GM12878 (cell line): ENCODE results near the gene ACACB. TPM values are rescaled to one million over a fixed set of nuclear protein-coding genes. Genes with fewer than 3 reads are reported as not detected.

ENCODE experiments used
- ATAC-seq: fragments of 200-7000 bp; cut with Tn5 transposase; 3 replicates; pipeline ENCODE4 v1.9.1; 2020; ENCODE audit warnings: mild to moderate bottlenecking, moderate library complexity
- BruUV-seq: library from RNA; stranded (reverse); fragments of 400-500 nt; replicated peaks from 2 replicates; lab custom pipeline; 2021; lab: Mats Ljungman, UMichigan
- CTCF ChIA-PET: fragments of 300-600 bp; sonication (Branson Sonifier 250); formaldehyde crosslinking; extraction: SDS; loops from one replicate; lab custom pipeline; 2021; ENCODE audit warnings: inconsistent platforms; lab: Yijun Ruan, JAX
- POLR2A ChIA-PET: fragments of 350-600 bp; formaldehyde crosslinking; extraction: SDS; loops from one replicate; lab custom pipeline; 2021; ENCODE audit warnings: inconsistent platforms; lab: Charles Lee
- RAD21 ChIA-PET: fragments of 300-600 bp; sonication (Branson Sonifier 250); formaldehyde crosslinking; loops from one replicate; lab custom pipeline; 2023; ENCODE audit warnings: antibody characterized with exemption; ENCODE audit not compliant: unreplicated experiment; lab: Charles Lee
- SMC1A ChIA-PET: fragments of 300-600 bp; sonication (Branson Sonifier 250); formaldehyde crosslinking; loops from one replicate; lab custom pipeline; 2023; ENCODE audit not compliant: unreplicated experiment, uncharacterized antibody; lab: Charles Lee
- DNase-seq: peaks from one replicate; pipeline ENCODE4 v3.0.0-alpha.2; 2011; ENCODE audit warnings: low read depth, low spot score
- FAIRE-seq: peaks from 3 replicates; lab custom pipeline; 2011; peaks lifted over from hg19 to GRCh38; lab: Jason Lieb, UNC
- H2AFZ ChIP-seq: 2 replicates; pipeline ENCODE4 v1.6.0; 2011; ENCODE audit warnings: low read depth, low read length, control low read depth; ENCODE audit not compliant: control insufficient read depth
- H3K27ac ChIP-seq: 2 replicates; pipeline ENCODE4 v1.5.1; 2011; ENCODE audit warnings: control low read depth; ENCODE audit not compliant: control insufficient read depth, insufficient read depth
- H3K27me3 ChIP-seq, 2 experiments: replicated peaks in 1 of 2; 2 replicates each; pipeline versions ENCODE4 v1.6.0 to v1.6.1; 2011; ENCODE audit warnings: low read length in 1 of 2; ENCODE audit not compliant: control insufficient read depth in 2 of 2, insufficient read depth in 2 of 2
- H3K36me3 ChIP-seq, 2 experiments: 2 replicates each; pipeline ENCODE4 v1.5.1; 2011; ENCODE audit warnings: low read length in 1 of 2; ENCODE audit not compliant: control insufficient read depth in 2 of 2, insufficient read depth in 2 of 2
- H3K4me1 ChIP-seq: 2 replicates; pipeline ENCODE4 v1.6.1; 2011; ENCODE audit warnings: mild to moderate bottlenecking, low read length, moderate library complexity, mixed read lengths; ENCODE audit not compliant: control insufficient read depth, insufficient read depth
- H3K4me2 ChIP-seq: 2 replicates; pipeline ENCODE4 v1.6.0; 2011; ENCODE audit warnings: control low read depth; ENCODE audit not compliant: control insufficient read depth, insufficient read depth
- H3K4me3 ChIP-seq: fragments of 200-600 bp; sonication (generic); 2 replicates; pipeline ENCODE4 v1.5.1; 2016
- H3K79me2 ChIP-seq: 2 replicates; pipeline ENCODE4 v1.6.0; 2011; ENCODE audit warnings: low read length; ENCODE audit not compliant: control insufficient read depth, insufficient read depth
- H3K9ac ChIP-seq: 2 replicates; pipeline ENCODE4 v1.8.0; 2011; ENCODE audit warnings: low read length, control low read depth, mixed read lengths; ENCODE audit not compliant: control insufficient read depth, insufficient read depth
- H3K9me3 ChIP-seq: replicated peaks from 3 replicates; pipeline ENCODE4 v1.5.1; 2011; ENCODE audit warnings: mild to moderate bottlenecking, low read length; ENCODE audit not compliant: control insufficient read depth, insufficient read depth
- H4K20me1 ChIP-seq: 2 replicates; pipeline ENCODE4 v1.6.0; 2011; ENCODE audit not compliant: control insufficient read depth, insufficient read depth
- BCLAF1 ChIP-seq: fragments of 450-650 bp; IDR thresholded peaks from 2 replicates; pipeline ENCODE4 v1.6.1; 2017; ENCODE audit warnings: antibody characterized with exemption, mild to moderate bottlenecking, moderate library complexity
- BRCA1 ChIP-seq: IDR thresholded peaks from 2 replicates; pipeline ENCODE4 v1.6.1; 2011; ENCODE audit warnings: low read depth, low read length, improper control_type of control experiment
- EP300 ChIP-seq, 2 experiments: fragments of 150-350 bp in 1 of 2; IDR thresholded peaks; 2 replicates each; pipeline ENCODE4 v1.6.1; 2011 to 2012; ENCODE audit warnings: low read depth in 2 of 2, low read length in 2 of 2, borderline replicate concordance in 1 of 2, improper control_type of control experiment in 1 of 2, inconsistent platforms in 1 of 2; ENCODE audit not compliant: control insufficient read depth in 1 of 2
- HDGF ChIP-seq: fragments of 450-650 bp; IDR thresholded peaks from 2 replicates; pipeline ENCODE4 v1.6.1; 2016; ENCODE audit warnings: antibody characterized with exemption
- NKRF ChIP-seq: fragments of 450-650 bp; conservative IDR thresholded peaks from 2 replicates; pipeline ENCODE4 v1.6.1; 2017; ENCODE audit warnings: mild to moderate bottlenecking, moderate library complexity
- RAD51 ChIP-seq: fragments of 450-650 bp; IDR thresholded peaks from 2 replicates; pipeline ENCODE4 v1.6.1; 2016; ENCODE audit warnings: moderate library complexity, mild to moderate bottlenecking, inconsistent platforms
- RELB ChIP-seq: fragments of 450-650 bp; IDR thresholded peaks from 2 replicates; pipeline ENCODE4 v1.6.1; 2017; ENCODE audit warnings: low read depth, mild to moderate bottlenecking, moderate library complexity
- RFX5 ChIP-seq: IDR thresholded peaks from 2 replicates; pipeline ENCODE4 v1.6.1; 2011; ENCODE audit warnings: low read depth, low read length, improper control_type of control experiment
- RUNX3 ChIP-seq: IDR thresholded peaks from 2 replicates; pipeline ENCODE4 v1.6.1; 2012; ENCODE audit warnings: low read length, inconsistent platforms
- WGBS: methylation state at CpG from one replicate; pipeline ENCODE4 v1.1.6; 2016; ENCODE audit warnings: low lambda C conversion rate; ENCODE audit not compliant: insufficient replicate concordance, insufficient coverage; ENCODE audit errors: missing lambda C conversion rate; 5-methylcytosine and 5-hydroxymethylcytosine counted together
- in situ Hi-C: fragments of 300-500 bp; cut with MboI; formaldehyde crosslinking; loops from 9 replicates; pipeline ENCODE4 v1.14.3; 2018; ENCODE audit warnings: mixed read lengths
- intact Hi-C: fragments of 100-400 bp; cut with micrococcal nuclease; formaldehyde crosslinking; loops from one replicate; pipeline ENCODE4 v1.14.2; 2022; ENCODE audit not compliant: unreplicated experiment
- polyA plus RNA-seq, 11 experiments: library from polyadenylated mRNA; depleted of rRNA in 4 of 11; unstranded in 6 of 11; stranded (reverse) in 5 of 11; fragments of >200 nt; fragmentation: Nextera tagmentation in 4 of 11; fragmentation: Illumina TruSeq in 1 of 11; extraction: Ambion mirVana in 4 of 11; extraction: Trizol in 1 of 11; gene quantifications; 1 replicate in 1 of 11; 2 replicates in 10 of 11; pipeline versions ENCODE4 v1.2.1 to v1.2.3, GENCODE V29; 2011 to 2016; ENCODE audit warnings: inconsistent platforms in 2 of 11, missing spikeins in 2 of 11, low read depth in 1 of 11
- total RNA-seq, 4 experiments: library from RNA; depleted of rRNA in 3 of 4; stranded (reverse); fragments of >200 nt in 3 of 4; fragmentation: Illumina TruSeq in 1 of 4; extraction: Trizol in 1 of 4; gene quantifications; 2 replicates each; pipeline versions ENCODE4 v1.2.1 to v1.2.3, GENCODE V29; 2013 to 2021
- TF ChIP-seq, protein P1 (sequence below): fragments of 450-650 bp; formaldehyde crosslinking; IDR thresholded peaks from 2 replicates; pipeline ENCODE4 v1.5.0; 2022; ENCODE audit warnings: mild to moderate bottlenecking, missing genetic modification characterization
- TF ChIP-seq, protein P2 (sequence below): IDR thresholded peaks from 2 replicates; pipeline ENCODE4 v1.6.1; 2011; ENCODE audit warnings: low read depth, low read length, improper control_type of control experiment, borderline replicate concordance

ACACB gene
- total and polyA plus RNA-seq, 10 of the 15 experiments (the other 5 are each of a cell fraction or from before 2014, with no cell fraction given): 0.05 to 1.9 (median 0.38) TPM; not detected in 2

GRCh38 chr12:109125791-109126190 is 9.4 kb downstream of the ACACB start:
- ChIA-PET POLR2A (no interaction called here), SMC1A (no interaction called here), RAD21 (no interaction called here), CTCF (no interaction called here)
- Histone ChIP-seq H3K4me1 (no peaks in the 10 kb centered on the region), H4K20me1 (no peaks in the 10 kb centered on the region), H3K9ac (no peak overlapping the region), H2AFZ (no peak overlapping the region), H3K36me3 (no peaks in the 10 kb centered on the region), H3K9me3 (no peaks in the 10 kb centered on the region), H3K4me2 (no peak overlapping the region), H3K4me3 (no peak overlapping the region), H3K27me3 (no peaks in the 10 kb centered on the region), H3K79me2 (no peaks in the 10 kb centered on the region), H3K27ac (no peak overlapping the region)
- BruUV-seq: no TSS peak
- in situ Hi-C loops (no loop called here), intact Hi-C loops (no loop called here)
- FAIRE-seq (no peak), DNase-seq (no peak), ATAC-seq (no peak)
- TF ChIP-seq NKRF (no peak), RFX5 (no peak), BCLAF1 (no peak), RELB (no peak), HDGF (no peak), RAD51 (no peak), BRCA1 (no peak), EP300 (IDR thresholded peaks at IDR 0.05; ENCODE audit: borderline replicate concordance in 1 of 2, control insufficient read depth in 1 of 2, low read depth in 2 of 2, low read length in 2 of 2) (no peak), RUNX3 (no peak)
- TF ChIP-seq, protein P1, sequence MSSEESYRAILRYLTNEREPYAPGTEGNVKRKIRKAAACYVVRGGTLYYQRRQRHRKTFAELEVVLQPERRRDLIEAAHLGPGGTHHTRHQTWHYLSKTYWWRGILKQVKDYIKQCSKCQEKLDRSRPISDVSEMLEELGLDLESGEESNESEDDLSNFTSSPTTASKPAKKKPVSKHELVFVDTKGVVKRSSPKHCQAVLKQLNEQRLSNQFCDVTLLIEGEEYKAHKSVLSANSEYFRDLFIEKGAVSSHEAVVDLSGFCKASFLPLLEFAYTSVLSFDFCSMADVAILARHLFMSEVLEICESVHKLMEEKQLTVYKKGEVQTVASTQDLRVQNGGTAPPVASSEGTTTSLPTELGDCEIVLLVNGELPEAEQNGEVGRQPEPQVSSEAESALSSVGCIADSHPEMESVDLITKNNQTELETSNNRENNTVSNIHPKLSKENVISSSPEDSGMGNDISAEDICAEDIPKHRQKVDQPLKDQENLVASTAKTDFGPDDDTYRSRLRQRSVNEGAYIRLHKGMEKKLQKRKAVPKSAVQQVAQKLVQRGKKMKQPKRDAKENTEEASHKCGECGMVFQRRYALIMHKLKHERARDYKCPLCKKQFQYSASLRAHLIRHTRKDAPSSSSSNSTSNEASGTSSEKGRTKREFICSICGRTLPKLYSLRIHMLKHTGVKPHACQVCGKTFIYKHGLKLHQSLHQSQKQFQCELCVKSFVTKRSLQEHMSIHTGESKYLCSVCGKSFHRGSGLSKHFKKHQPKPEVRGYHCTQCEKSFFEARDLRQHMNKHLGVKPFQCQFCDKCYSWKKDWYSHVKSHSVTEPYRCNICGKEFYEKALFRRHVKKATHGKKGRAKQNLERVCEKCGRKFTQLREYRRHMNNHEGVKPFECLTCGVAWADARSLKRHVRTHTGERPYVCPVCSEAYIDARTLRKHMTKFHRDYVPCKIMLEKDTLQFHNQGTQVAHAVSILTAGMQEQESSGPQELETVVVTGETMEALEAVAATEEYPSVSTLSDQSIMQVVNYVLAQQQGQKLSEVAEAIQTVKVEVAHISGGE (CRISPR knock-in tag): no peak
- TF ChIP-seq, protein P2, sequence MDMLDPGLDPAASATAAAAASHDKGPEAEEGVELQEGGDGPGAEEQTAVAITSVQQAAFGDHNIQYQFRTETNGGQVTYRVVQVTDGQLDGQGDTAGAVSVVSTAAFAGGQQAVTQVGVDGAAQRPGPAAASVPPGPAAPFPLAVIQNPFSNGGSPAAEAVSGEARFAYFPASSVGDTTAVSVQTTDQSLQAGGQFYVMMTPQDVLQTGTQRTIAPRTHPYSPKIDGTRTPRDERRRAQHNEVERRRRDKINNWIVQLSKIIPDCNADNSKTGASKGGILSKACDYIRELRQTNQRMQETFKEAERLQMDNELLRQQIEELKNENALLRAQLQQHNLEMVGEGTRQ: no peak
- WGBS: 34% methylated on average over 7 of the region's 7 CpGs
